Stimulated activated CD8-positive, alpha-beta memory T cell treated with anti-CD3 and anti-CD28 coated beads, Interleukin-15, amount 100 ng/mL, for 4 hours (primary cell): ENCODE data around the gene GPR146.

Experiments
- DNase-seq, 2 donors: peaks; one replicate each; pipeline ENCODE4 v3.0.0-alpha.2; 2020; ENCODE audit warnings: low read depth in 2 of 2

Gene GPR146

DNA sequence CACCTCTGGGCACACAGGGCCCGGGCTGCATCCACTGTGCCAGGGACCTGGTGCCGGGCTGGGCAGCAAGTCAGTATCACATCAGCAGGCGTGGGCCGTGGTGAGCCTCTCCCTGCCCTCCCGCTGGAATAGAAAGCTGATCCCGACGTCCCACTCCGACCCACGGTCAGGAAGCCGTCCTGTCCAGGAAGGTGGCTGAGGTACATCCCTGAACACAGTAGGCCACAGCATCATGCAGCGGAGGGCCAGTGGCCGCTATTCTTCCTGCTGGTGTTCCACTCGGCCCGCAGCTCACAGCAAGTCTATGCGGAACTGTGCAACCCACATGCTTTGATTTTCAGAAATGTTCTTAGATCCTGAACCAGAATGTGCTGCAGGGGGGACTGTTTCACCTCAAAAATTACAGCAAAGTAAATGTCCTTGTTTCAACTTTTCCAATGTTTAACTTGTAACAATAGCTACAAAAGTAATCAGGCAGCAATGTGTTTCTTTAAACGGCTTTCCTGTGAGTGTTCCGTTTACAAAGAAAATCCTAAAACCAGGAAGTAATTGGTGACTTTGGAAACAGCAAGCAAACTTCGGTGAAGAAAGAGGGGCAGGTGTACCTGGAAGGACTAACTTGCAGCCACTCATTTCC, 676 bp upstream of the GPR146 start:
- no peak for DNase-seq

DNA sequence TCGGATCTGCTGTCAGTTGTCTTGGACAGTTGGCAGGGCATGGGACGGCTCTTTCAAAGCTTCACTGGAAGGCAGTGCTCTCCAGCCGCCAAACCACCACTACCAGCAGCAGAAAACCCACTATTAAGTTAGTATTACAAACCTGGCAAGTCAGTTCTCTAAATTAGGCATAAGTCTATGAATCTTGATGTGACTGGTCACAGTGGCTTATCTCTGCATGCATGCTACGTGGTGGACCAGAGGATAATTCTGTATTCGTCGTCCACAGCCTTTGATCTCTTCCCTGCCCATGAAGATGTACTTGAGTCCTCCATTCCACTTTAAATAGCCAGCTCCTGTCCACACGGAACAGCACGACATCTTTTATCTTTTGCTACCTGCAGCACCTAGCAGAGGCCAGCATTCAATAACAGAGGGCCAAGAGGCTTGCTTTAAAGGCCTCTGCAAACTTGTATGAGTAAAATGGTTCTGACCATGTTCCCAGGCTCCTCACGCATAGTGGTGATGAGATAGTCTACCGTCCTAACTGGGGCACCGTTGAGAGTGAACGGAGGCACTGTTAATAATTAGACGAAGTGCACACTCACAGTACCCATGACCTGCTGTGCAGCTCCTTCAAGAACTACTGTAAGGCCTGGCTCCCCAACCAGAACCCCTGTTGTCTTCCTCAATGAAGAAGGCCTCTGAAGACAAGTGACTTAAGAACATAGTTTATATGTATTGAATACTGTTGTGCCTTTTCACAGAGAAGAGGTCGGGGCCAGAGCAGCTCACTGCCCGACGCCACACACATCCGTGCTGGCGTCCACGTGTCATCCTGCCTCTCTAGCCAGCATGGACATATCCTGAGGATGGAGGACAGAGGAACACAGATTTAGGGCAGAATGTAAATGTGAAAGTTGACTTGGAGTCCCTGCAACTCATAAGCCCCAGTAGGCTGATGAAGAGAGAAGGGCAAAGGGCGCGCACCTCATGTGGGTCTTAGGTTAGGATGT, 1.0 kb downstream of the GPR146 start:
- DNase-seq, result no peak

DNA sequence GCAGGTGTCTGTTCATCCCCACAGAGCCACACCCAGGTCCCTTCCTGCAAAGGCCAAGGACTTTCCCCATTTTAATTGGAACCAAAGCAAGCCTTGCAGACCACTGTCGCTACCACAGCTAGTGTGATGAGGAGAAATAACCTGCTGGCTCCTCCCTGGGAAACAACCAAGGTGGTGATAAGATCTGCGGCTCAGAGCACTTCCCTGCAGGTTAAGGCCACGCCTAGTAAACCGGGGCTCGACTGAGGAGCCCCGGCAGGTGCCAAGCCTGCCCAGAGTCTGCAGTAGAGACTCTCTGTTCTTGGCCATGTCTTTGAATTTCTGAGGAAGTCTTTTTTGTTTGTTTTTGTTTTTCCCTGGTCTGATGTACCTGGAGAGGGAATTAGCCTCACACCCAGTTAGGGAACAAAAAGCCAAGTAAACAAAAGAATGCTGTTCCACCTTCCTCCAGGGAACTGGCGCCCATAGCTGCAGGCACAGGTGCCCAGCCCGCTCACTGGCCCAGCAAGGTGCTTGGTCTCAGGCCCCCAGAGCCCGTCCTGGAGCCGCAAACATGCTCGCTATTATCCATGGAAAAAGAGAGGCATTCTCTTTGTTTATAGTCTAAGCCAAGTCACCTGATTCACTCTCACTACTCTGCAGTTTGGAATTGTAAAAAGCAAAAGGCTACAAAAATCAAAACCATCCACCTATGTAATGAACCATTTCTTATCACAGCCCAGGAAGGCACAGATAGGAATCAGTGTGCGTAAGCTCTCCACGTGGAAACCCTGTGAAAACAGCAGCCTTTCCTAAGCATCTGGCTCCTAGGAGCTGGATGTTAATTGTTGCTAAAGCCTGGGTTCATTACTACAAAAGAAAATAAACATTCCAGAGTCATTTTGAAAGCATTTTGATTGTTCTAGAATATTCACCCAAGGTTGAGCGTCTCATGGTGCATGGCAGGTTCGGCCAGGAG, 2.7 kb downstream of the GPR146 start:
- DNase-seq, result no peak

DNA sequence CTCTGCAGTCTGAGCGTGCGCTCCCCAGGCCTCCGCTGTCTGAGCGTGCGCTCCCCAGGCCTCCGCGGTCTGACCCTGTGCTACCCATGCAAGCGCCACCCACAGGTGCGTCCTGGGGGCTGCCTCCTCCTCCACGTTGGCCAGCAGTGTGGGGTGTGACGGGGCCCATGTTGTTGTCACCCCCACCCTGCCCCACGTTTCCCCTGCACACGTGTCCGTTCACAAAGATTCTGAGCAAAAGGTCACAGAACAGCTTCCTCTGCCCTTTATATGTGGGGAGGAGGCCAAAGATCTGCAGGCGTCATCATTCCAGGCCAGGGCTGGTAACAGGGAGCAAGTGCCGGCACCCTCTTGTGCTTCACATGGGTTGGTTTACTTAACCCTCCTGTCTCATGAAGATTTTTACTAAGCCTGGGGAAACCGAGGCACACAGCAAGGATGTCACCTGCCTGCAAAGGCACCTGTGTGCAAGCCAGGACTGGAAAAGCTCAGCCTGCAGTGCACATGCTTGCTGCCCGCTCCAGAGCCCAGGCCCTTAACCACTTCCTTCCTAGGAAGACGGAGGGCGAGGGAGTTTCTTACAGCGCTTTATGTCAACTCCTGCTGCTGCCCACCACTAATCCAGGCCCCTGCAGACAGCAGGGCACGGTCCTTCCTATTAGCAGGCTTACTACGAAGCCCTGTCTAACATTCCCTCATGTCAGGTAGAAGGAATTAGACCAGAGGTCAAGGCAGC, 4.8 kb downstream of the GPR146 start:
- no peak for DNase-seq

DNA sequence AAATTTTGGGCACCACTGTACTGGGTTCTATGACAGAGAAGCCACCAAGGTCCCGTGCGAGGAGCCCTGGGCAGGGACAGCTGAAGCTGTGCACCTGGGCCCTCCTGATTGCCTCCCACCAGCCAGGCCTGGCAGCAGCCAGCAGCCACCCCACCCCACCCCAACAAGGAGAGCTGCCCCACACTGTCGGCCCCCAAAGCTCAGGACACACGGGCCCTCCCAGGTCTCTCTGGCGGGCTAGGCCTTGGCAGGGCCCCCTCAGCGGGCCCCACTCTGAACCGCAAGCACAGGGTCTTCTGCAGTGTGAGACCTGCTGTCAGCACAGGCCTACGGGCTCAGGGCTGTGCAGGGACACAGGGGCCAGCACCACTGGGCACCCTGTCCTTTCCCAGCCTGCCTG, 5.5 kb downstream of the GPR146 start:
- DNase-seq, result no peak

DNA sequence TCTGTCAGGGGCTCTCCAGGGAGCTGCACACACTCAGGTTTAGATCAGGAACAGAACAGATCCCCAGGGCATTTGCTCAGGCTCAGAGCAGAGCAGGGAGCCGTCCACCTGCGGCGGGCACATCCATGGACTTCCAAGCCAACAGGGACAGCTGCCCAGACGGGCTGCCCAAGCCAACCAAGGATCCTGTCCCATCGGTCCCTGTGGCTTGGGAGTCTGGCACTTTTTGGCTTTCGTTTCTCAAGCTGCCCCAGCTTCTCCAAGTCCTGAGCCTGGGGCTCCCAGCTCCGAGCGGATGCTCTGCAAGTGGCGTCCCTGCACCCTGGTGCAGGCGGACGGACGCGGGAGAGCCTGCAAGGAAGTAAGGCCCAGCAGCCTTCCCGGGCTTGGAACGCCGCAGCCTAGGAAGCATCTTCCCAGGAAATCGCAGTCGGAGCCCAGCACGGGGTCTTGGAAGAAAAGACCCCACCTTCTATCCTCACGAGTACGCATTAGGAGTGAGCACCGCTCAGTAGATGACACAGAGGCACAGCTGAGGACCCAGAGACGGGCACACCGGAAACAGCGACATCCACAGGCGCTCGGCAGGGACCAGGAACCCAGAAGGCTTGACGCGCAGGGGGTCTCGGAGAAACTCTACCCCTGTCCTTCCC, 6.0 kb downstream of the GPR146 start:
- DNase-seq, result no peak

DNA sequence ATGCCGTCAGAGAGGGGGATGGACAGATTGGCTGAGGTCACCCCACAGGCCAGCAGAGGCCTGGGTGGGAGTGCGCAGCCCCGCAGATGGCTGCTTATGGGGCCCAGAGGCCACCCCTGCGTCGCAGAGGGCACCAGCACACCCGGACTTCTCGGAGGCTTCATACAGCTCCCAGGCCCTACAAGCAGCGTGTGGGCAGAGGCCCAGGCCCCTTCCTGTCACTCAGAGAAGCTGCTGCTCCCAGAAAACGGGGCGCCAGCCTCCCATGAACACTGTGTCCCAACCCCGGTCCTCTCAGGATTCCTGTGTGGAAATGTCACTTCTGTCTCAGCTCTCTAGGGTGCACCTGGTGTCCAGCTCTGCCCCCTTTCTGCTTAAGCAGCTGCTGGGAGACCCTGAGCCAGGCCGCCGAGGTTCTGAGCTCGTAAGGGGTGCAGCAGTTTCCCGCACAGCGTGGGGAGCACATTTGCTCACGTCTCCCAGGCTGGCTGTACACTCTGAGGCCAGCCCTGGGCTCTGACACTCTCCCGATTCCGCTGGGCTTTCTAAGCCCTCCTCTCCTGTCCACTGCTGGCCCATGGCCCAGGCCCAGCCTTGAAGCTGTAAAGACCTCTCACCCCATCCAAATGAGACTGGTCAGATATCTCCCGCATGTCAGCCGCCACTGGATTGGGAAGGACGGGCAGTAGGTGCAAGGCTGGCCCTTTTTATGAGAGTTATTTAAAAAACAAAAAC, 6.8 kb downstream of the GPR146 start:
- no peak for DNase-seq

DNA sequence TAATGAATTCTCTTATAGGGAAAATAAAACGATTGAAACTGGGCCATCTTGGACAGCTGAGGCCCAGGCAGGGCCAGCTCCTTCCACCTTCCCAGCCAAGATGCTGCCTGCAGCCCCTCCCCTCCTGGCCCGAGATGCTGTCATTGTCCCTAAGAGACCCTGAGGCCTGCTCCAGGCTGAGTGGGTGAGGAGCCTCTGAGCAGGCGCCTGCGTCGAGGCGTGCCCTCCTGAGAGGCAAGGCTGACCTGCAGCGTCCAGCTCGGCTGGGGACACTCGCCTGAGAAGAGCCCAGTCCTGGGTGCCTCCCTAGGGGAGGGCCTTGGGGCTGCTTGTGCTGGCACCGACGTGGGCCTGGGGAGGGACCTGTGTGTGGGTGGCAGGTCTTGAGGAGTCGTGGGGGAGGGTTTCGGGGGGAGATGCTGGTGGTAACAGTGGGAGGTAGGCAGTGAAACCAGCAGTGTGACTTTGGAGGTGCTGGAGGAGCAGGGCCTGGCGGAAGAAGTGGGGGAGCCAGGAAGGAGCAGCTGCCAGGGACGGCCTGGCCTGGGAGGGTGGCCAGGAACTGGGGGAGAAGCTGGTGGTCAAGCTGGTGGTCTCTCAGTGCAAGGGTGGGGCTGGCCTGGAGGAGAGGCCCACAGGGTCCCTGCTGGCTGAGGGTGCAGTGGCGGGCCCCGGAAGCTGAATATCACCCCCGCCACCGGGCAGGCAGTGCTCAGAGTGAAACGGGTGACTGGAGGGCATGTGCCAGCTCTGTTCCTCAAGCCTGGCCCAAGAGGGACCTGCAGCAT, 7.9 kb downstream of the GPR146 start:
- DNase-seq, result no peak

DNA sequence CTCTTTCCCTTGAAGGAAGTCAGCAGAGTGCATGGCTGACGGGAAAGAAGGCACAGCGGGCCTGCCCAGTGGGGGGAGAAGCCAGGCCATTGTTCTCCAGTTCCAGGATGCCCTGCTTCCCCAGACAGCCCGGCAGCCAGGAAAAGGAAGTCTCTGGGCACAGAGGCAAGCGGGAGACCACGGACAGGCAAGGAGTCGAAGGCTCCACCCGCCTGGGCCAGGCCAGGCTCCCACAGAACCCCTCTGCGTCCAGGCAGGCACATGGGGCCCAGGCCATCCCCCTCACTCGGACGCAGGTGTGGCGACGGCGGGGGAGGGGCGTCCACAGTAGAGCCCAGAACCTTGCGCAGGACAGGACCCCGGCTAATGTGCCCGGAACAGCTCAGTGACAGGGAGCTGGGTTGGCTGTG, 8.7 kb downstream of the GPR146 start:
- DNase-seq, result no peak

DNA sequence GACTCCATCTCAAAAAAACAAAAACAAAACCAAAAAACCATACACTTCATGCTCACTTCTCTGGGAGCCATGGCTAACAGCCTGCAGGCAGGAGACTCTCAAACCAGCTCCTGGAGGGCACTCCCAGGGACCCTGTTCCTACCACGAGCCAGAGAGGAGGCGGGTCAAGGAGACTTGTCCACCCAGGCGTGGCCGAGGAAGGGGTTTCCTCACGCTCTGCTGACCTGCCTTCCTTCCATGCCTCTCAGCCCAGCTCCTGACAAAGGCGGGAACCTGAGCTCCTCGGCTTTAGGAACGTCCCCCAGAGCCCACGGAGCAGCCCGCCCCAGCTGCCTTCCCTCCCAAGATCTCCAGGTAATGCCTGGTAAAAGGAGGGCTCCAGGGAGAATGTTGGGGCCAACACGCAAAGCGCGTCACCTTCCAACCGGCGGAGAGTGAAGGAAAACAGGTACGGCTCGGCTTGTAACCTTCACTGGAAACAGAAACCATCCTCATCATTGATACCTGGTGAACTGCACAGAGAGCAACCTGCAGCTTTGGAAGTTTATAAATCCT, 9.5 kb downstream of the GPR146 start:
- no peak for DNase-seq

DNA sequence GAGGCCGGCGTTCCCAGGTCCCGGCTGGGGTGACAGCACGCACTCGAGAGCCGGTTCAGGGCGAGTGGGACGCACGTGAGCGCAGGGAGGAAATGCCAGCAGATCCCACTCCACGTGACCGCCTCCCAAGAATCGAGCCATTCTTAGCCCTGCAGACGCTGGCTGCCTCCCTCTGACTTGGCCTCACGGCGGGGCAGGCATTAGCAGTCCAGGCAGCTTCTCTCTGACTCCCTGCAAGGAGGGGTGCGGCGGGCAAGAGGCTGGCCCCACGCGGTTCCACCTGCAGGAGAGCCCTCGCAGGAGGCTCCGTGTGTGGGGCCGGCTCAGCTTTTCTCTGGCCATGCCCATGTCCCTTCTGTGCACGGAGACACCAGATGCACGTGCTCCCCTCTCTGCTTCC, 10.1 kb downstream of the GPR146 start:
- no peak for DNase-seq

DNA sequence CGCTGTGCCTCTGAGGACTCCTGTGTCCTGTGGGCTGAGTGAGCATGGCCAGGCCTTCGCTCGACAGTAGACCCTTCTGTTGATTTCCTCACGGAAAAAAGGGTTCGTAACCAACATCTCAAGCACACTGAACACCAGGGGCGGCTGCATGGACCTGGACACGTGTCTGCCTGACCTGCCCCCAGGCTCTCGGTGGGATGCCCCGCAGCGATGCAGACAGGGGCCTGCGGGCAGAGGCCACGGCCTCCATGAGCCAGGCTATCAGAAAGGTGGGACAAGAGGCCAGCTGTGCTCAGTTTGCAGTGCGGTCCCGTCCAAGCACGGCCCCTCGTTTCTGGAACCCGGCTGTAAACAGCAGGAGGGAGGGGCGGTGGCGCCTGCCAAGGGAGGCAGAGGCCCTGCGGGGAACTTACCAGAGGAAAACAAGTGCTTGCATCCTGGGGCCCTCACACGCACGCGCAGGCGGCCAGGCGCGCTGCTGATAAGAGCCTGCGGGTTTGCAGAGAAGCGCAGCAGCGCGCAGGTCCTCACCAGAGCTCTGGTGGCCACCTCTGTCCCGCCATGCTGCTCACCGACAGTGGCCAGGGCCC, 10.6 kb downstream of the GPR146 start:
- DNase-seq, result no peak

DNA sequence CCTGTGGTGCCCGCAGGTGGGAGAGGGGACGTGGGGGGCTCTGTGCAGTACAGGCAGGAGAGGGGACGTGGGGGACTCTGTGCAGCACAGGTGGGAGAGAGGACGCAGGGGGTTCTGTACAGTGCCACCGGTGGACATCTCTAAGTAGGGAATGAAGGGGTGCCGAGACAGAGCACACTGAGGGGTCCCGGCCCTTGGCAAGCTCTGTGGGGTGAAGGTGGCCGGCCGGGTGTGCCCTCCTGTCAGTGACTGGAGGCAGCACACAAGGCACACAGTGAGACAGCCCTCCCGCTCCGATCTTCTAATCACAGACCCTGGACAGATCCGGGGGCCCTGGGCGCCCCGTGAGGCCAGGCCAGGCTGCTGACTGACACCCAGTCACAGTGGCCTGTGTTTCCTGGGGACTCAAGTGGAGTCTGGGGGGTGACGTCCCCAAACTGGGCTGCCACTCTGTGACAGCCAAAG, 11.2 kb downstream of the GPR146 start:
- no peak for DNase-seq

DNA sequence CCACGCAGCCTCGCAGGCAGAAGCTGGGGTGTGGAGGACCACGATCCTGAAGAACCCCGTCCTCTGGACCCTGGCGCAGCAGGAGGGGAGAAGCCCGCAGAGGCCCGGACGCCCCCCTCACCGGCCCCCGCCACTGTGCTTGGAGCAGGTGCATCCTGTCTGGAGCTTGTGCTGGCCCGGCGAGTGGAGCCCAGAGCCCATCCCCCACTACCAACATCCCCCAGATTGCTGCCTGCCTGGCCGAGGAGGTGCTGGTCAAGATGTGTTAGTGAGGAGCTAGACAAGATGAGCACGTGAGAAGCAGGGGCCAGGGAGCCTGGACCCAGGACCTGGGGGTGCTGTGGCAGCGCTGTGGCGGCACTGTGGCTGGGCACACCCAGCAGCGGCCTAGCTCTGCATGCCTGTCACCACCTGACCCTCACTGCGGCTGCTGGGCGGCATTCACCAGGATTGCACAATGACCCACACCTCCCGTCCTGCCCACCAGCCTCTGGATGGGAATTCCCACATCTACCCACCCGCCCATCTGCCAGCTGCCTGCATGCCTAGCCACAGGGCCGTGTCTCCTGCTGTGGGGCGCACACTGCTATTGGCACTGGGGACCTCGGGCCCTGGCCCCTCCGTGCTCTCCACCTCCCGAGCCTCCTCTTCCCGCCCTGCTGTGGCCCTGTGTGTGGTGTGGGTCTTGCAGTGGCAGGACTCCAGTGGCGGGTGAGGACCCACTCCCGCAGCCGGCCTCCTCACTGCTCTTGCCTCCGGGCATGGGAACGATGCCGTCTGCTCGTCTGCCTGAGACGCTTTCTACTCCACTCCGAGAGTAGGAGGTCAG, 11.8 kb downstream of the GPR146 start:
- DNase-seq, result no peak

DNA sequence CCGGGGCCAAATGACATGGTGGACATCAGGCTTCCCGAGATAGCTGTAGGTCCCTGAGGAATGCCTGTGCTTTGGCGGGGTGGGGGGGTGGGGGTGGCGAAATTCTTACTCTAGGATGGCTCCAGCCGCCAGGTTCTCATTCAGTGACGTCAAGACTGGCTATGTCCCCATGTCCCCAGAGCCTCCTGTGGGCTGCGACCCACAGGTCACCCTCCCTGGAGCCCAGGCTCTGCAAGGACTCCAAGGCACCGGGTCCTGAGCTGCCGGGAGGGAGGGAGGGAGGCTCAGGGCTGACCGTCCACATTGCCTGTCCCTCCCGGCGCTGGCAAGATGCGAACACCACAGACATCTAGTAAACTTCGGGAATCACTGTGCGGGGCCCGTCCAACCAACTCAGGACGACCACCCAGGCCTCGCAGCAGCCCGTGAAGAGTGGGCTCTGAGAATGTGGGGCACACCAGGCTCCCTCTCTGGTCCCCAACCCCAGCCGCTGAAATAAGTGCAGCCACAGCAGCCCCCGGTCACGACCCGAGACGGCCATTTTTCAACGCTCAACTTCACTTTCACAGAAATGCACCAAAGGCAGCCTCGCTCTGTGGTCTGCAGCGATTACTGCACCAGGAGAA, 12.6 kb downstream of the GPR146 start:
- no peak for DNase-seq

DNA sequence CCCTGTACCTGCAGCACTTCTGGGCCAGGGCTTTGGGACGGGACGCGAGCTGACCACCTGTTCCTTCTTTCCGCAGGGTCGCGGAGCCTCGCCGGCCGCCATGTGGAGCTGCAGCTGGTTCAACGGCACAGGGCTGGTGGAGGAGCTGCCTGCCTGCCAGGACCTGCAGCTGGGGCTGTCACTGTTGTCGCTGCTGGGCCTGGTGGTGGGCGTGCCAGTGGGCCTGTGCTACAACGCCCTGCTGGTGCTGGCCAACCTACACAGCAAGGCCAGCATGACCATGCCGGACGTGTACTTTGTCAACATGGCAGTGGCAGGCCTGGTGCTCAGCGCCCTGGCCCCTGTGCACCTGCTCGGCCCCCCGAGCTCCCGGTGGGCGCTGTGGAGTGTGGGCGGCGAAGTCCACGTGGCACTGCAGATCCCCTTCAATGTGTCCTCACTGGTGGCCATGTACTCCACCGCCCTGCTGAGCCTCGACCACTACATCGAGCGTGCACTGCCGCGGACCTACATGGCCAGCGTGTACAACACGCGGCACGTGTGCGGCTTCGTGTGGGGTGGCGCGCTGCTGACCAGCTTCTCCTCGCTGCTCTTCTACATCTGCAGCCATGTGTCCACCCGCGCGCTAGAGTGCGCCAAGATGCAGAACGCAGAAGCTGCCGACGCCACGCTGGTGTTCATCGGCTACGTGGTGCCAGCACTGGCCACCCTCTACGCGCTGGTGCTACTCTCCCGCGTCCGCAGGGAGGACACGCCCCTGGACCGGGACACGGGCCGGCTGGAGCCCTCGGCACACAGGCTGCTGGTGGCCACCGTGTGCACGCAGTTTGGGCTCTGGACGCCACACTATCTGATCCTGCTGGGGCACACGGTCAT, 13.3 kb downstream of the GPR146 start:
- DNase-seq, result no peak
